Fibroblast of the aortic adventitia (primary cell): ENCODE measurements around the gene TMEM150B. TPM values are rescaled to one million over a fixed set of nuclear protein-coding genes. Genes with fewer than 3 reads are reported as not detected.
"Not testable (repeated sequence)": the region's sequence is repeated elsewhere in the genome, so short reads cannot be mapped to it uniquely, and the experiment has no call there.

Experiments used
- DNase-seq: peaks from one replicate; pipeline ENCODE4 v3.0.0-alpha.2; 2010; ENCODE audit warnings: low read depth
- H3K4me3 ChIP-seq: 2 replicates; pipeline ENCODE4 v1.5.1; 2011; ENCODE audit warnings: low read depth, mild to moderate bottlenecking, control low read depth, low read length, moderate library complexity
- CTCF ChIP-seq: IDR thresholded peaks from 2 replicates; pipeline ENCODE4 v1.5.1; 2011; ENCODE audit warnings: mild to moderate bottlenecking, low read length, control low read depth, inconsistent platforms; ENCODE audit not compliant: insufficient read depth
- total RNA-seq: library from RNA; depleted of rRNA; stranded (reverse); fragments of >200 nt; gene quantifications from 2 replicates; pipeline ENCODE4 v1.2.3, GENCODE V29; 2012; ENCODE audit warnings: low replicate concordance

The TMEM150B gene
- total RNA-seq, 1 donor: not detected

GRCh38 chr19:55333870-55334269 lies 8.7 kb upstream of the TMEM150B start:
- no peak for TF ChIP-seq CTCF
- DNase-seq: no peak

GRCh38 chr19:55329791-55330190 lies 4.7 kb upstream of the TMEM150B start:
- not testable (repeated sequence) for H3K4me3 ChIP-seq
- DNase-seq: peak; percentile 57

More at GRCh38 chr19:55333870-55334269, 8.7 kb upstream of the TMEM150B start:
- H3K4me3 ChIP-seq: no peak overlapping the region

- DNase-seq: not testable (repeated sequence)
These were observed 3.7 kb upstream of the TMEM150B start for GRCh38 chr19:55328774-55329318.

DNA sequence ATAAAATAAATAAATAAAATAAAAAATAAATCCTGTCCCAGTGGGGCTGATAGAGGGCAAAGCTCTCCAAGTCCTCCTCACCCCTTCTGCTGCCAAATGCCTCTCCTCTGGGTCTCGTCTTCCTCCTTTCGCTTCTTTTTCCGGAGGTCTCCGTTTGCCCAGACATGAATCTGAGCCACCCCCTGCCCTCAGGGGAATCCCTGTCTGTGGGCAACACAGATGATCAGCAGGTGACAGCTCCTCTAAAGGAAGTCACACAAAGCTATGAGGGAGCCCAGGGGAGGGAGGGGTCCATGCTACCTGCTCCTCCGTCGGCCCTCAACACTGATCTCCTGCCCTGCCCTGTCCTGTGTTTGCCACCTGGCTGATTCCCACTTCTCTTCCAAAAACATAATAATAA lies 479 bp downstream of the TMEM150B start:
- TF ChIP-seq CTCF: no peak

More at GRCh38 chr19:55328774-55329318, 3.7 kb upstream of the TMEM150B start:
- not testable (repeated sequence) for H3K4me3 ChIP-seq

GRCh38 chr19:55322204-55322885 lies 2.8 kb downstream of the TMEM150B start:
- no peak for DNase-seq
- H3K4me3 ChIP-seq: no peak overlapping the region
- no peak for TF ChIP-seq CTCF

More for the DNA sequence above, 479 bp downstream of the TMEM150B start:
- no peak overlapping the region for H3K4me3 ChIP-seq
- no peak for DNase-seq

- no peak for TF ChIP-seq CTCF
- no peak for DNase-seq
- H3K4me3 ChIP-seq: no peak overlapping the region
These were observed 3.5 kb downstream of the TMEM150B start for GRCh38 chr19:55321466-55322137.

- no peak for TF ChIP-seq CTCF
- no peak overlapping the region for H3K4me3 ChIP-seq
- DNase-seq: no peak
These were observed 4.2 kb downstream of the TMEM150B start for GRCh38 chr19:55320844-55321419.
